Activated CD4-positive, alpha-beta T cell treated with anti-CD3 and anti-CD28 coated beads for 36 hours (primary cell): ENCODE results near the gene ESYT2. TPM values are rescaled to one million over a fixed set of nuclear protein-coding genes. Genes with fewer than 3 reads are reported as not detected.
A peak's percentile ranks its signal among the peaks of the same experiment; 100 is the strongest.

Experiments
- ATAC-seq: fragments of 200-7000 bp; cut with Tn5 transposase; one replicate; pipeline ENCODE4 v1.10.0; 2021; ENCODE audit warnings: mild to moderate bottlenecking, moderate library complexity
- CTCF ChIA-PET: fragments of 350-600 bp; sonication (Branson Sonifier 250); formaldehyde crosslinking; loops from one replicate; lab custom pipeline; 2021; ENCODE audit warnings: antibody characterized with exemption; lab: Charles Lee
- POLR2A ChIA-PET: fragments of 350-600 bp; sonication (Branson Sonifier 250); formaldehyde crosslinking; loops from one replicate; lab custom pipeline; 2021; ENCODE audit warnings: antibody characterized with exemption, inconsistent platforms; lab: Charles Lee
- DNase-seq: peaks from one replicate; pipeline ENCODE4 v3.0.0-alpha.2; 2020
- H3K27ac Mint-ChIP-seq: one replicate; pipeline ENCODE4 v1.8.0; 2021; ENCODE audit warnings: mixed read lengths
- H3K27me3 Mint-ChIP-seq: one replicate; pipeline ENCODE4 v1.8.0; 2021; ENCODE audit warnings: mixed read lengths
- H3K36me3 Mint-ChIP-seq: one replicate; pipeline ENCODE4 v1.8.0; 2021; ENCODE audit warnings: low read depth, mixed read lengths
- H3K4me1 Mint-ChIP-seq: one replicate; pipeline ENCODE4 v1.8.0; 2021; ENCODE audit warnings: mixed read lengths
- H3K4me3 Mint-ChIP-seq: one replicate; pipeline ENCODE4 v1.8.0; 2021; ENCODE audit warnings: mild to moderate bottlenecking, moderate library complexity, mixed read lengths
- H3K9me3 Mint-ChIP-seq: one replicate; pipeline ENCODE4 v1.8.0; 2021; ENCODE audit warnings: low read depth, mixed read lengths
- intact Hi-C, 2 experiments: fragments of 100-400 bp; cut with DNase I in 1 of 2; cut with micrococcal nuclease in 1 of 2; formaldehyde crosslinking; loops; one replicate each; pipeline versions ENCODE4 v1.14.2 to v1.15.1; 2022 to 2024; cut with DNase I, micrococcal nuclease
- total RNA-seq, 2 experiments: library from RNA; stranded (reverse); gene quantifications; one replicate each; pipeline ENCODE4 v1.2.3, GENCODE V29; 2021

Gene ESYT2
- total RNA-seq, 2 experiments from 2014 or later = 68.5 to 73.7 TPM

- peak overlapping the region; percentile 59 for H3K27ac Mint-ChIP-seq
- ChIA-PET POLR2A (no interaction called here), CTCF (interaction anchor here (0.6 to 1.5 kb wide), 5 partner anchors 10 to 246 kb away, joined by 3 to 5 read pairs (median 3); partner anchors contain the start of gene NCAPG2)
- intact Hi-C loops = no loop called here
- DNase-seq = no peak
- peaks cover 13% of the 10 kb centered on the region for H3K4me1 Mint-ChIP-seq
- H3K27me3 Mint-ChIP-seq = no peaks in the 10 kb centered on the region
- no peaks in the 10 kb centered on the region for H3K9me3 Mint-ChIP-seq
- H3K36me3 Mint-ChIP-seq = peaks cover 26% of the 10 kb centered on the region
- no peak for ATAC-seq
- no peak overlapping the region for H3K4me3 Mint-ChIP-seq
Observed at GRCh38 chr7:158730383-158731346, 98.6 kb downstream of the ESYT2 start.

- H3K9me3 Mint-ChIP-seq = no peaks in the 10 kb centered on the region
- ATAC-seq (no peak), DNase-seq (no peak)
- intact Hi-C loops = no loop called here
- CTCF ChIA-PET = interaction anchor here (0.5 to 1.5 kb wide), 4 partner anchors 25 to 247 kb away, joined by 3 to 5 read pairs (median 3); partner anchors contain the start of gene NCAPG2
- H3K36me3 Mint-ChIP-seq = peaks cover 19% of the 10 kb centered on the region
- H3K27ac Mint-ChIP-seq = peak overlapping the region; percentile 59
- H3K4me3 Mint-ChIP-seq = no peak overlapping the region
- POLR2A ChIA-PET = no interaction called here
- H3K4me1 Mint-ChIP-seq = peaks cover 13% of the 10 kb centered on the region
- H3K27me3 Mint-ChIP-seq = no peaks in the 10 kb centered on the region
Observed at GRCh38 chr7:158729646-158730382, 99.5 kb downstream of the ESYT2 start.

GRCh38 chr7:158728911-158729645 is 100.2 kb downstream of the ESYT2 start:
- intact Hi-C loops = no loop called here
- H3K4me1 Mint-ChIP-seq = peaks cover 13% of the 10 kb centered on the region
- ChIA-PET POLR2A (no interaction called here), CTCF (interaction anchor here (0.5 to 0.6 kb wide), 2 partner anchors 58 to 156 kb away, joined by 3 read pairs; no protein-coding TSS in a partner anchor)
- H3K9me3 Mint-ChIP-seq = no peaks in the 10 kb centered on the region
- H3K4me3 Mint-ChIP-seq = no peak overlapping the region
- H3K36me3 Mint-ChIP-seq = peaks cover 16% of the 10 kb centered on the region
- H3K27me3 Mint-ChIP-seq = no peaks in the 10 kb centered on the region
- DNase-seq (no peak), ATAC-seq (no peak)
- no peak overlapping the region for H3K27ac Mint-ChIP-seq

- peaks cover 13% of the 10 kb centered on the region for H3K4me1 Mint-ChIP-seq
- no peak for DNase-seq
- no peak overlapping the region for H3K4me3 Mint-ChIP-seq
- no peaks in the 10 kb centered on the region for H3K27me3 Mint-ChIP-seq
- no peaks in the 10 kb centered on the region for H3K9me3 Mint-ChIP-seq
- no peak for ATAC-seq
- no peak overlapping the region for H3K27ac Mint-ChIP-seq
- intact Hi-C loops = no loop called here
- peaks cover 10% of the 10 kb centered on the region for H3K36me3 Mint-ChIP-seq
- ChIA-PET CTCF (no interaction called here), POLR2A (no interaction called here)
Observed at GRCh38 chr7:158727690-158728089, 101.6 kb downstream of the ESYT2 start.

GRCh38 chr7:158726277-158726807 is 103.0 kb downstream of the ESYT2 start:
- H3K9me3 Mint-ChIP-seq = no peaks in the 10 kb centered on the region

GRCh38 chr7:158725506-158725800 is 103.9 kb downstream of the ESYT2 start:
- Mint-ChIP-seq H3K27ac (no peak overlapping the region), H3K27me3 (no peaks in the 10 kb centered on the region), H3K9me3 (no peaks in the 10 kb centered on the region), H3K4me3 (no peak overlapping the region), H3K36me3 (peaks cover 10% of the 10 kb centered on the region), H3K4me1 (peaks cover 9% of the 10 kb centered on the region)
- ChIA-PET CTCF (no interaction called here), POLR2A (no interaction called here)
- intact Hi-C loops = no loop called here
- DNase-seq (no peak), ATAC-seq (no peak)

More at GRCh38 chr7:158726277-158726807, 103.0 kb downstream of the ESYT2 start:
- no peaks in the 10 kb centered on the region for H3K27me3 Mint-ChIP-seq
- no peak overlapping the region for H3K27ac Mint-ChIP-seq
- ATAC-seq (no peak), DNase-seq (no peak)
- intact Hi-C loops = no loop called here
- peaks cover 10% of the 10 kb centered on the region for H3K36me3 Mint-ChIP-seq
- no peak overlapping the region for H3K4me3 Mint-ChIP-seq
- ChIA-PET CTCF (no interaction called here), POLR2A (interaction anchor here (0.6 to 0.7 kb wide), 2 partner anchors 17 to 90 kb away, joined by 3 to 5 read pairs; no protein-coding TSS in a partner anchor)
- peaks cover 13% of the 10 kb centered on the region for H3K4me1 Mint-ChIP-seq

GRCh38 chr7:158724658-158725505 is 104.4 kb downstream of the ESYT2 start:
- Mint-ChIP-seq H3K27ac (no peak overlapping the region), H3K4me1 (peaks cover 4% of the 10 kb centered on the region), H3K36me3 (peaks cover 4% of the 10 kb centered on the region), H3K27me3 (no peaks in the 10 kb centered on the region), H3K9me3 (no peaks in the 10 kb centered on the region), H3K4me3 (no peak overlapping the region)
- no peak for DNase-seq
- POLR2A ChIA-PET = no interaction called here
- ATAC-seq = no peak
- intact Hi-C loops = no loop called here
- CTCF ChIA-PET = no interaction called here

DNA sequence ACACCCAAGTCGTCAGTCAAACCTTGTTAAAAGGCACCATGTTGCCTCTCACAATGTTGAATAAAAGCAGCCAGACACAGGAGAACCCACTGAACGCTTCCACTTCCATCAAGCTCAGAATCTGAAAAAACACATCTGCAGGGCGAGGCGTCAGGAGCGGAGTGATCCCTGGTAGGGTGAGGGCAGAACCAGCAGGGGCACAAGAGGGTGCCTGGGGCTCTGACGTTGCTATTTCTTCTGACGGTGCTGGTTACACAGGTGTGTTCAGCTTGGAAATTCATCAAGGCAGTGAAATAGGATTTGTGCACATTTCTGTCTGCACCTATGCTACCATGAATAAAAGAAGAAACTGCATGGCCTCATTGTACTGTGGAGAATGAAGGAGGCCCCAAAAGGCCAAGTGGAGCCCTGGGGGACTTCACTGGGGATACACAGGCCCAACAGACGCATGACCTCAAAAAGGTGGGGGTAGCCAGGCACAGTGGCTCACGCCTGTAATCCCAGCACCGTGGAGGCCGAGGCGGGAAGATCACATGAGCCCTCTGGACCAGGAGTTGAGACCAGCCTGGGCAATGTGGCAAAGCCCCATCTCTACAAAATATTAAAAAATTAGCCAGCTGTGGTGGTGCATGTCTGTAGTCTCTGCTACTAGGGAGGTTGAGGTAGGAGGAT is 105.5 kb downstream of the ESYT2 start:
- H3K36me3 Mint-ChIP-seq = peaks cover 2% of the 10 kb centered on the region
- POLR2A ChIA-PET = no interaction called here
- no peaks in the 10 kb centered on the region for H3K27me3 Mint-ChIP-seq
- DNase-seq (no peak), ATAC-seq (no peak)
- no peaks in the 10 kb centered on the region for H3K9me3 Mint-ChIP-seq
- CTCF ChIA-PET = no interaction called here
- intact Hi-C loops = no loop called here
- H3K27ac Mint-ChIP-seq = no peak overlapping the region
- no peak overlapping the region for H3K4me3 Mint-ChIP-seq
- peaks cover 2% of the 10 kb centered on the region for H3K4me1 Mint-ChIP-seq

DNA sequence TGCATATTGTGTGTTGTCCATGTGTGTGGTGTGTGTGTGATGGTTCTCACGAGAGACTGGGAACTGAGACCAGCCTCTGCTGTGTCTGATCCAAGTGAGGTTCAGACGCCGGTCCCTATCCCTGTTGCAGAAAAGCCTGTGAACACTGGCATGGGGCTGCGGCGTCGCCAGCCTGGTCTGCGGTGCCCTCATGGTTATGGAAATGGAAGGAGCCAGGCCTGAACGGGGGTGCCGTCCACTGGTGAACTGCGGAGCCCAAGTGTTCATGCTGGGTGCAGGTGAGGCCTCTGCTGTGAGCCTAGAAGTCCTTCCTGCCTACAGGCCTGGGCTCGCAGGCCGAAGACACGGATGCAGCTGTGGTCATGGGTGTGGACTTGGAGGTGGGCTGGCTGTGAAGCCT is 106.0 kb downstream of the ESYT2 start:
- H3K27me3 Mint-ChIP-seq = peaks cover 4% of the 10 kb centered on the region
- H3K9me3 Mint-ChIP-seq = no peaks in the 10 kb centered on the region
- no peaks in the 10 kb centered on the region for H3K36me3 Mint-ChIP-seq
- H3K4me3 Mint-ChIP-seq = no peak overlapping the region
- no peak overlapping the region for H3K27ac Mint-ChIP-seq
- ATAC-seq (no peak), DNase-seq (no peak)
- intact Hi-C loops = no loop called here
- POLR2A ChIA-PET = no interaction called here
- CTCF ChIA-PET = no interaction called here
- peaks cover 2% of the 10 kb centered on the region for H3K4me1 Mint-ChIP-seq

GRCh38 chr7:158722574-158723237 is 106.6 kb downstream of the ESYT2 start:
- intact Hi-C loops = no loop called here
- H3K36me3 Mint-ChIP-seq = no peaks in the 10 kb centered on the region
- POLR2A ChIA-PET = no interaction called here
- peak overlapping the region; percentile 0 for H3K27ac Mint-ChIP-seq
- H3K9me3 Mint-ChIP-seq = no peaks in the 10 kb centered on the region
- ATAC-seq (no peak), DNase-seq (no peak)
- CTCF ChIA-PET = interaction anchor here (0.9 kb wide), 1 partner anchor 11 kb away, joined by 7 read pairs; no protein-coding TSS in a partner anchor
- no peaks in the 10 kb centered on the region for H3K4me1 Mint-ChIP-seq
- peaks cover 7% of the 10 kb centered on the region for H3K27me3 Mint-ChIP-seq
- H3K4me3 Mint-ChIP-seq = no peak overlapping the region
